Measurements from ENCODE around the gene AKT1. TPM values are rescaled to one million over a fixed set of nuclear protein-coding genes. Genes with fewer than 3 reads are reported as not detected.

The AKT1 gene
- total and polyA plus RNA-seq, 2 of the 13 experiments (the other 11 are each of a cell fraction or from before 2014, with no cell fraction given), result 96.2 to 116 TPM

- TF ChIP-seq KIAA2018 (CRISPR knock-in tag; IDR thresholded peaks at IDR 0.05; ENCODE audit: borderline replicate concordance) (no peak), EED (CRISPR knock-in tag; IDR thresholded peaks at IDR 0.05) (no peak), CHD4 (IDR thresholded peaks at IDR 0.05; ENCODE audit: borderline replicate concordance, low read length) (no peak), ZNF136 (CRISPR knock-in tag; IDR thresholded peaks at IDR 0.05; ENCODE audit: low read depth) (peak; percentile 21; the same call in 1 of the 2 replicates), GLI4 (CRISPR knock-in tag; IDR thresholded peaks at IDR 0.05; ENCODE audit: borderline replicate concordance) (no peak), MXD4 (CRISPR knock-in tag; IDR thresholded peaks at IDR 0.05) (peak; percentile 69; the same call in 1 of the 2 replicates), TAF15 (IDR thresholded peaks at IDR 0.05; ENCODE audit: low read depth, low read length, poor library complexity, severe bottlenecking) (no peak), JDP2 (CRISPR knock-in tag; IDR thresholded peaks at IDR 0.05; ENCODE audit: borderline replicate concordance) (no peak), HIVEP1 (CRISPR knock-in tag; IDR thresholded peaks at IDR 0.05) (no peak), SP1 (IDR thresholded peaks at IDR 0.05) (no peak), SP1 (CRISPR knock-in tag; IDR thresholded peaks at IDR 0.05) (peak; percentile 75), PBX3 (CRISPR knock-in tag; IDR thresholded peaks at IDR 0.05; ENCODE audit: borderline replicate concordance) (no peak), BCL6 (CRISPR knock-in tag; IDR thresholded peaks at IDR 0.05) (peak; percentile 6; the same call in 1 of the 2 replicates), NCOR1 (IDR thresholded peaks at IDR 0.05; ENCODE audit: borderline replicate concordance, low read length) (peak; percentile 17; the same call in 1 of the 2 replicates), ATF7 (IDR thresholded peaks at IDR 0.05) (no peak), ATF7 (CRISPR knock-in tag; IDR thresholded peaks at IDR 0.05) (peak; percentile 43; the same call in 1 of the 2 replicates), NRL (CRISPR knock-in tag; IDR thresholded peaks at IDR 0.05; ENCODE audit: borderline replicate concordance) (no peak), MED8 (CRISPR knock-in tag; IDR thresholded peaks at IDR 0.05; ENCODE audit: insufficient replicate concordance) (peak; percentile 57)
- TF ChIP-seq, protein P1, sequence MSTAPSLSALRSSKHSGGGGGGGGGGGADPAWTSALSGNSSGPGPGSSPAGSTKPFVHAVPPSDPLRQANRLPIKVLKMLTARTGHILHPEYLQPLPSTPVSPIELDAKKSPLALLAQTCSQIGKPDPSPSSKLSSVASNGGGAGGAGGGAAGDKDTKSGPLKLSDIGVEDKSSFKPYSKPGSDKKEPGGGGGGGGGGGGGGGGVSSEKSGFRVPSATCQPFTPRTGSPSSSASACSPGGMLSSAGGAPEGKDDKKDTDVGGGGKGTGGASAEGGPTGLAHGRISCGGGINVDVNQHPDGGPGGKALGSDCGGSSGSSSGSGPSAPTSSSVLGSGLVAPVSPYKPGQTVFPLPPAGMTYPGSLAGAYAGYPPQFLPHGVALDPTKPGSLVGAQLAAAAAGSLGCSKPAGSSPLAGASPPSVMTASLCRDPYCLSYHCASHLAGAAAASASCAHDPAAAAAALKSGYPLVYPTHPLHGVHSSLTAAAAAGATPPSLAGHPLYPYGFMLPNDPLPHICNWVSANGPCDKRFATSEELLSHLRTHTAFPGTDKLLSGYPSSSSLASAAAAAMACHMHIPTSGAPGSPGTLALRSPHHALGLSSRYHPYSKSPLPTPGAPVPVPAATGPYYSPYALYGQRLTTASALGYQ (CRISPR knock-in tag; IDR thresholded peaks at IDR 0.05), result no peak
Measured at GRCh38 chr14:104766863-104767633, 28.5 kb downstream of the AKT1 start (continued).
